GM10266 (cell line): Measurements from ENCODE around the gene NRG3.

ENCODE experiments used
- DNase-seq: peaks from one replicate; pipeline ENCODE4 v3.0.0; 2012; ENCODE audit errors: extremely low spot score
- CTCF ChIP-seq: IDR thresholded peaks from 2 replicates; pipeline ENCODE4 v1.5.1; 2012; ENCODE audit warnings: mild to moderate bottlenecking, low read depth; ENCODE audit not compliant: control insufficient read depth, insufficient read depth; ENCODE audit errors: missing control alignments

The NRG3 gene

GRCh38 chr10:82192665-82193064 is 317.7 kb downstream of the NRG3 start:
- DNase-seq = no peak
- TF ChIP-seq CTCF = no peak

GRCh38 chr10:82194419-82194818 is 319.4 kb downstream of the NRG3 start:
- TF ChIP-seq CTCF = no peak
- no peak for DNase-seq

GRCh38 chr10:82206831-82207230 is 331.8 kb downstream of the NRG3 start:
- no peak for TF ChIP-seq CTCF

GRCh38 chr10:82208726-82209125 is 333.7 kb downstream of the NRG3 start:
- no peak for TF ChIP-seq CTCF
- DNase-seq = no peak

More at GRCh38 chr10:82206831-82207230, 331.8 kb downstream of the NRG3 start:
- DNase-seq = no peak

- TF ChIP-seq CTCF = no peak
- no peak for DNase-seq
These were observed 335.3 kb downstream of the NRG3 start for GRCh38 chr10:82210331-82210730.

- no peak for DNase-seq
These were observed 336.4 kb downstream of the NRG3 start for GRCh38 chr10:82211346-82211745.

GRCh38 chr10:82212753-82213152 is 337.8 kb downstream of the NRG3 start:
- DNase-seq = no peak
- TF ChIP-seq CTCF = no peak

More at GRCh38 chr10:82211346-82211745, 336.4 kb downstream of the NRG3 start:
- TF ChIP-seq CTCF = no peak
